Esophagus squamous epithelium (tissue), 5 donors: ENCODE data around the gene BCL7A. TPM values are rescaled to one million over a fixed set of nuclear protein-coding genes. Genes with fewer than 3 reads are reported as not detected.

ENCODE experiments used
- DNase-seq: peaks from one replicate; lab custom pipeline; 2025; lab: John Stamatoyannopoulos, UW
- H3K27ac ChIP-seq, 4 donors: fragments of 200-600 bp; sonication (generic); one replicate each; pipeline ENCODE4 v1.5.1; 2016 to 2019; ENCODE audit warnings: mild to moderate bottlenecking in 1 of 4
- H3K27me3 ChIP-seq, 4 donors: fragments of 200-600 bp; sonication (generic); 1 replicate in 3 of 4; 2 replicates in 1 of 4; pipeline versions ENCODE4 v1.5.1 to v1.6.0; 2017 to 2021; ENCODE audit warnings: antibody characterized with exemption in 1 of 4
- H3K36me3 ChIP-seq, 3 donors: fragments of 200-600 bp; sonication (generic); one replicate each; pipeline ENCODE4 v1.5.1; 2016 to 2019
- H3K4me1 ChIP-seq, 3 donors: fragments of 200-600 bp; sonication (generic); one replicate each; pipeline ENCODE4 v1.5.1; 2017 to 2019
- H3K4me3 ChIP-seq, 4 donors: fragments of 200-600 bp; sonication (generic); 1 replicate in 3 of 4; 2 replicates in 1 of 4; pipeline ENCODE4 v1.5.1; 2016 to 2019; ENCODE audit warnings: mild to moderate bottlenecking in 2 of 4, moderate library complexity in 1 of 4
- H3K9me3 ChIP-seq, 3 donors: fragments of 200-600 bp; sonication (generic); one replicate each; pipeline ENCODE4 v1.5.1; 2016 to 2019
- POLR2A ChIP-seq, 4 donors: fragments of 450-650 bp; IDR thresholded peaks; one replicate each; pipeline ENCODE4 v1.6.1; 2017; ENCODE audit warnings: antibody characterized with exemption in 4 of 4, mild to moderate bottlenecking in 4 of 4, moderate library complexity in 3 of 4
- WGBS, 2 donors: methylation state at CpG; one replicate each; pipeline ENCODE4 v1.1.5; 2018; 5-methylcytosine and 5-hydroxymethylcytosine counted together
- intact Hi-C: fragments of 100-400 bp; cut with DNase I; formaldehyde crosslinking; loops from one replicate; pipeline ENCODE4 v1.15.0; 2022
- total RNA-seq, 4 donors: library from RNA; depleted of rRNA; stranded (reverse); fragments of >200 nt; gene quantifications; one replicate each; pipeline ENCODE4 v1.1.0, GENCODE V29; 2016
- TF ChIP-seq, protein P1 (sequence below), 6 experiments: fragments of 450-650 bp in 4 of 6; fragments of 200-600 bp in 2 of 6; sonication (generic) in 2 of 6; IDR thresholded peaks; one replicate each; pipeline ENCODE4 v1.5.1; 2016 to 2019; ENCODE audit warnings: antibody characterized with exemption in 6 of 6, mild to moderate bottlenecking in 4 of 6, moderate library complexity in 4 of 6
- donor health status: DM: yes; HTN: yes; CAD: no.

The BCL7A gene
- total RNA-seq, 4 donors from 2014 or later = 2.5 to 8.6 (median 5.1) TPM

DNA sequence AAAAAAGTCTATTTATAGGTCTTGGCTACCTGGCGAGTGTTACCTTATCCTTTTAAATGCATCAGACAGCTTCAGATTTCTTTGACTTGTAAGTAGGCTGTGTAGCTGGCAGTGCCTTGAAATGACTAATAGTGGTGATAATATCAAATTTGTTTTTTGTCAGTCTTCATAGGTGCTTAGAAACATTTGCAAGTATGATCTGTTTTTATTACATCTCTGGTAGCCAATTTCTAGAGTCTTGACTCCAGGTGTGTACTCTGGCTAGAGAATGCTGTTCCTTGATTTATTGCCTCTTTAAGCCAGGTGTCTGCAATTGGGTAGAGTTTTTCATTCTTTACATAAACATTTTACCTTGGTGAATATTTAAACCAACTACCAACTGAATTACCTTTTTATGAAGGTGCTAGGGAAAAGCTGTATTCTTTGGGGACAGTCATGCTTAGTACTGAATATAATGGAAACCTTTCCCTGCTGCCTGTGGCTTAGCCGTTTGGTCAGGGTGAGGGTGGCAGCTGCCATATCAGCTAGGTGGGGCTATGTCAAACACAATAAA, 89.5 kb downstream of the BCL7A start:
- Histone ChIP-seq H3K4me3 (no peak overlapping the region), H3K27me3 (no peaks in the 10 kb centered on the region), H3K9me3 (no peaks in the 10 kb centered on the region), H3K4me1 (peaks cover 15 to 70% (median 25%) of the 10 kb centered on the region in 3 donors), H3K36me3 (no peaks in the 10 kb centered on the region), H3K27ac (no peak overlapping the region)
- intact Hi-C loops = no loop called here
- no peak for DNase-seq
- 23 to 33% methylated on average over 2 of the region's 2 CpGs for WGBS, 2 donors
- no peak for TF ChIP-seq POLR2A (IDR thresholded peaks at IDR 0.05)
- TF ChIP-seq, protein P1, sequence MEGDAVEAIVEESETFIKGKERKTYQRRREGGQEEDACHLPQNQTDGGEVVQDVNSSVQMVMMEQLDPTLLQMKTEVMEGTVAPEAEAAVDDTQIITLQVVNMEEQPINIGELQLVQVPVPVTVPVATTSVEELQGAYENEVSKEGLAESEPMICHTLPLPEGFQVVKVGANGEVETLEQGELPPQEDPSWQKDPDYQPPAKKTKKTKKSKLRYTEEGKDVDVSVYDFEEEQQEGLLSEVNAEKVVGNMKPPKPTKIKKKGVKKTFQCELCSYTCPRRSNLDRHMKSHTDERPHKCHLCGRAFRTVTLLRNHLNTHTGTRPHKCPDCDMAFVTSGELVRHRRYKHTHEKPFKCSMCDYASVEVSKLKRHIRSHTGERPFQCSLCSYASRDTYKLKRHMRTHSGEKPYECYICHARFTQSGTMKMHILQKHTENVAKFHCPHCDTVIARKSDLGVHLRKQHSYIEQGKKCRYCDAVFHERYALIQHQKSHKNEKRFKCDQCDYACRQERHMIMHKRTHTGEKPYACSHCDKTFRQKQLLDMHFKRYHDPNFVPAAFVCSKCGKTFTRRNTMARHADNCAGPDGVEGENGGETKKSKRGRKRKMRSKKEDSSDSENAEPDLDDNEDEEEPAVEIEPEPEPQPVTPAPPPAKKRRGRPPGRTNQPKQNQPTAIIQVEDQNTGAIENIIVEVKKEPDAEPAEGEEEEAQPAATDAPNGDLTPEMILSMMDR (IDR thresholded peaks at IDR 0.05) = no peak

Other genes with a start within 250 kb of the BCL7A start
- 10 to 100 TPM in 1 of 4 donors, 1 to 10 TPM in 3; 3.2 to 20.4 (median 6.2) TPM for gene RHOF, start 228.2 kb upstream of the BCL7A start, total RNA-seq
- gene SETD1B, start 217.9 kb upstream of the BCL7A start, total RNA-seq = 10 to 100 TPM in 3 of 4 donors, 1 to 10 TPM in 1; 5.6 to 14.4 (median 10.6) TPM
- 1 to 10 TPM in 1 of 4 donors, not detected in 3; 1.3 TPM for gene HPD, start 163.0 kb upstream of the BCL7A start, total RNA-seq
- 100 to 1,000 TPM in 1 of 4 donors, 10 to 100 TPM in 3; 52.1 to 104 (median 71.4) TPM for gene PSMD9, start 133.1 kb upstream of the BCL7A start, total RNA-seq
- 1 to 10 TPM in 3 of 4 donors, under 1 TPM in 1; 0.34 to 2.9 (median 2.2) TPM for gene CFAP251, start 103.3 kb upstream of the BCL7A start, total RNA-seq
- 10 to 100 TPM in 3 of 4 donors, 1 to 10 TPM in 1; 9.6 to 20.0 (median 11.4) TPM for gene MLXIP, start 56.9 kb downstream of the BCL7A start, total RNA-seq
- gene IL31, start 152.3 kb downstream of the BCL7A start, total RNA-seq = not detected
- under 1 TPM in 2 of 4 donors, not detected in 2; 0.59 to 0.70 TPM for gene LRRC43, start 161.2 kb downstream of the BCL7A start, total RNA-seq
- gene B3GNT4, start 181.8 kb downstream of the BCL7A start, total RNA-seq = 1 to 10 TPM in 1 of 4 donors, under 1 TPM in 3; 0.35 to 1.1 (median 0.47) TPM
- gene DIABLO, start 204.2 kb downstream of the BCL7A start, total RNA-seq = 10 to 100 TPM; 21.6 to 50.0 (median 41.3) TPM
- 10 to 100 TPM; 11.5 to 16.7 (median 12.6) TPM for gene VPS33A, start 244.6 kb downstream of the BCL7A start, total RNA-seq